ENCODE results near the gene DAZAP1. TPM values are rescaled to one million over a fixed set of nuclear protein-coding genes. Genes with fewer than 3 reads are reported as not detected.
A peak's percentile ranks its signal among the peaks of the same experiment; 100 is the strongest.

The DAZAP1 gene
- polyA plus RNA-seq = 56.4 to 99.2 TPM (median 71.6 TPM) in 3 replicates
- 75.7 TPM for polyA plus RNA-seq (2011; ENCODE audit: low read depth)
- polyA plus RNA-seq (2011; cell fraction: cytosol; rRNA removed) = 33.6 and 50.2 TPM in 2 replicates
- polyA plus RNA-seq (2011; cell fraction: nucleus; rRNA removed) = 72.0 and 80.3 TPM in 2 replicates
- 35.2 and 91.1 TPM in 2 replicates for polyA plus RNA-seq (2012; ENCODE audit: low replicate concordance)
- 24.9 to 70.2 TPM (median 27.3 TPM) in 3 replicates for polyA minus RNA-seq
- polyA minus RNA-seq (2011; cell fraction: cytosol; rRNA and poly(A)+ RNA removed) = 40.5 TPM
- 20.7 and 38.5 TPM in 2 replicates for polyA minus RNA-seq (2011; cell fraction: nucleus; rRNA and poly(A)+ RNA removed)

DNA sequence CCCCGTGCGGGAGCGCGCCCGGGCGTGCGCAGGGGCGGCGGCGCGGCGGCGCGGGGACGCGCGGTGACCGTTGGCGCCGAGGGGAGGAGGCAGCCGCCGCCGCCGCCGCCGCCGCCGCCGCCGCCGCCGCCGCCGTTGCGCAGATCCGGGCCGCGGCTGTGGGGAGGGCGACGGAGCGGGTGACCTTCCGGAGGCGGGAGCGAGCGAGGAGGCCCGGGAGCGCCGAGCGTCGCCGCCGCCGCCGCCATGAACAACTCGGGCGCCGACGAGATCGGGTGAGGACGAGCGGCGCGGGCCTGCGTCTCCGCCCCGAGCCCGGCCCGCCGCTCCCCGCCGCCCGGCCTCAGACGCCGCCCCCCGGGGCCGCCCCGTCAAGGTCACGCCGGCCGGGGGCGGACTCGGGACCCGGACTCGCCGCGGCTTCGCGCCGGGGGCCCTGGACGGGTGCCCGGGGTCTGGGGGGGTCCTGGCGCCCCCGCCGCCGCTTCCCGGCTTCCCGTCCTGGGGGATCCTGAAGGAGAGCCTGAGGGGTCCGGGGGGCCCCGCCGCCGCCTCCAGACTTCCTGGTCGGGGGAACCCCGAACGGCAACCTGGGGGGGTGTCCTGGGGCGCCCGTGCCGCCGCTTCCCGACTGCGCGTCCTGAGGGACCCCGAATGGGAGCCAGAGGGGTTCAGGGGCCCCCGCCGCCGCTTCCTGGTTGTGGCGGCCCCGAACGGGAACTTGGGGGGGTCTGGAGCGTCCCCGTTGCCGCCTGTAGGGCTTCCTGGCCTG, at the start of gene DAZAP1:
DAZAP1 (plus strand) TSS at position 59 of the 772 bp plus-strand sequence; CDS start at position 247, 188 bp downstream.
- peaks cover 38% of the 10 kb centered on the region for H3K4me1 ChIP-seq (ENCODE audit: control insufficient read depth, extremely low read depth, insufficient read depth, low read length)
- no peaks in the 10 kb centered on the region for H3K27me3 ChIP-seq (ENCODE audit: control insufficient read depth, extremely low read depth, insufficient read depth, low read length)
- peaks cover 50% of the 10 kb centered on the region for H3K79me2 ChIP-seq (ENCODE audit: control insufficient read depth, insufficient read depth, low read length)
- H3K4me3 ChIP-seq (ENCODE audit: control insufficient read depth in 2 of 3, extremely low read depth in 1 of 3, insufficient read depth in 2 of 3, low read depth in 1 of 3, low read length in 3 of 3) = peak within 1 kb of the TSS; percentile 75 to 79 (median 77)
- peak within 1 kb of the TSS; percentile 86 for H3K27ac ChIP-seq (ENCODE audit: control insufficient read depth, insufficient read depth, low read length)
- no peaks in the 10 kb centered on the region for H3K9me3 ChIP-seq (ENCODE audit: control insufficient read depth, low read depth, low read length)
- peaks cover 39% of the 10 kb centered on the region for H4K20me1 ChIP-seq (ENCODE audit: control insufficient read depth, extremely low read depth, insufficient read depth, low read length)
- DNase-seq (ENCODE audit: low read depth, low spot score) (no peak), FAIRE-seq (no peak)
- peaks cover 2% of the 10 kb centered on the region for H3K9me1 ChIP-seq (ENCODE audit: control insufficient read depth, extremely low read depth, insufficient read depth, low read length)
- H3K36me3 ChIP-seq (ENCODE audit: control insufficient read depth in 2 of 2, extremely low read depth in 1 of 2, insufficient read depth in 2 of 2, low read length in 2 of 2) = peaks cover 4 to 14% of the 10 kb centered on the region in 2 experiments
- H2AFZ ChIP-seq (ENCODE audit: control insufficient read depth, low read length) = peak within 1 kb of the TSS; percentile 66
- dilution Hi-C loops (cut with MboI; ENCODE audit: extremely low pct_ligation_motif_present, low sequenced_read_pairs) = no loop called here
- H3K9ac ChIP-seq (ENCODE audit: control insufficient read depth, extremely low read depth, insufficient read depth, low read length) = peak within 1 kb of the TSS; percentile 95
- peak within 1 kb of the TSS; percentile 88 for H3K4me2 ChIP-seq (ENCODE audit: control insufficient read depth, extremely low read depth, insufficient read depth, low read depth, low read length)
- TF ChIP-seq EZH2 (IDR thresholded peaks at IDR 0.05; ENCODE audit: low read length) = no peak
- TF ChIP-seq, protein P1, sequence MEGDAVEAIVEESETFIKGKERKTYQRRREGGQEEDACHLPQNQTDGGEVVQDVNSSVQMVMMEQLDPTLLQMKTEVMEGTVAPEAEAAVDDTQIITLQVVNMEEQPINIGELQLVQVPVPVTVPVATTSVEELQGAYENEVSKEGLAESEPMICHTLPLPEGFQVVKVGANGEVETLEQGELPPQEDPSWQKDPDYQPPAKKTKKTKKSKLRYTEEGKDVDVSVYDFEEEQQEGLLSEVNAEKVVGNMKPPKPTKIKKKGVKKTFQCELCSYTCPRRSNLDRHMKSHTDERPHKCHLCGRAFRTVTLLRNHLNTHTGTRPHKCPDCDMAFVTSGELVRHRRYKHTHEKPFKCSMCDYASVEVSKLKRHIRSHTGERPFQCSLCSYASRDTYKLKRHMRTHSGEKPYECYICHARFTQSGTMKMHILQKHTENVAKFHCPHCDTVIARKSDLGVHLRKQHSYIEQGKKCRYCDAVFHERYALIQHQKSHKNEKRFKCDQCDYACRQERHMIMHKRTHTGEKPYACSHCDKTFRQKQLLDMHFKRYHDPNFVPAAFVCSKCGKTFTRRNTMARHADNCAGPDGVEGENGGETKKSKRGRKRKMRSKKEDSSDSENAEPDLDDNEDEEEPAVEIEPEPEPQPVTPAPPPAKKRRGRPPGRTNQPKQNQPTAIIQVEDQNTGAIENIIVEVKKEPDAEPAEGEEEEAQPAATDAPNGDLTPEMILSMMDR (optimal IDR thresholded peaks at IDR 0.05 in 1 of 3, IDR thresholded peaks at IDR 0.05 in 1 of 3, conservative IDR thresholded peaks at IDR 0.05 in 1 of 3; ENCODE audit: extremely low read depth in 1 of 3, insufficient read depth in 2 of 3, low read length in 3 of 3) = no peak

DNA sequence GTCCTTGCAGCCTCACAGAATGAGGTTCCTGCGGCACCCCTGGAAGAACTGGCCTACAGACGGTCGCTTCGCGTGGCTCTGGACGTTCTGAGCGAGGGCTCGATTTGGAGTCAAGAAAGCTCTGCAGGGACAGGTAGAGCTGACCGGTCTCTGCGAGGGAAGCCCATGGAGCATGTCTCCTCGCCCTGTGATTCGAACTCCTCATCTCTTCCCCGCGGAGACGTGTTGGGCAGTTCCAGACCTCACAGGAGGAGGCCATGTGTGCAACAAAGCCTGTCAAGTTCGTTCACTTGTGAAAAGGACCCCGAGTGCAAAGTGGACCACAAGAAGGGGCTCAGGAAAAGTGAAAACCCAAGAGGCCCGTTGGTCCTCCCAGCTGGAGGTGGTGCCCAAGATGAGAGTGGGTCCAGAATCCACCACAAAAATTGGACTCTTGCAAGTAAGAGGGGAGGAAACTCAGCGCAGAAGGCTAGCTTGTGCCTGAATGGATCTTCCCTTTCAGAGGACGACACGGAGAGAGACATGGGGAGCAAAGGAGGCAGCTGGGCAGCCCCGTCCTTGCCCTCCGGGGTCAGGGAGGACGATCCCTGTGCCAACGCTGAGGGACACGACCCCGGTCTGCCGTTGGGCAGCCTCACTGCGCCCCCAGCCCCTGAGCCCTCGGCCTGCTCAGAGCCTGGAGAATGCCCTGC, 47.1 kb upstream of the DAZAP1 start:
- DNase-seq (ENCODE audit: low read depth, low spot score) (no peak), FAIRE-seq (no peak)
- Histone ChIP-seq H3K9me3 (ENCODE audit: control insufficient read depth, low read depth, low read length) (no peaks in the 10 kb centered on the region), H3K36me3 (ENCODE audit: control insufficient read depth in 2 of 2, extremely low read depth in 1 of 2, insufficient read depth in 2 of 2, low read length in 2 of 2) (peaks cover 25 to 39% of the 10 kb centered on the region in 2 experiments), H4K20me1 (ENCODE audit: control insufficient read depth, extremely low read depth, insufficient read depth, low read length) (no peaks in the 10 kb centered on the region), H3K4me3 (ENCODE audit: control insufficient read depth in 2 of 3, extremely low read depth in 1 of 3, insufficient read depth in 2 of 3, low read depth in 1 of 3, low read length in 3 of 3) (no peak overlapping the region), H3K79me2 (ENCODE audit: control insufficient read depth, insufficient read depth, low read length) (peaks cover 5% of the 10 kb centered on the region), H3K9me1 (ENCODE audit: control insufficient read depth, extremely low read depth, insufficient read depth, low read length) (peaks cover 3% of the 10 kb centered on the region), H3K4me2 (ENCODE audit: control insufficient read depth, extremely low read depth, insufficient read depth, low read depth, low read length) (peak overlapping the region; percentile 69), H2AFZ (ENCODE audit: control insufficient read depth, low read length) (no peak overlapping the region), H3K9ac (ENCODE audit: control insufficient read depth, extremely low read depth, insufficient read depth, low read length) (no peak overlapping the region), H3K27me3 (ENCODE audit: control insufficient read depth, extremely low read depth, insufficient read depth, low read length) (no peaks in the 10 kb centered on the region), H3K4me1 (ENCODE audit: control insufficient read depth, extremely low read depth, insufficient read depth, low read length) (peaks cover 25% of the 10 kb centered on the region), H3K27ac (ENCODE audit: control insufficient read depth, insufficient read depth, low read length) (no peak overlapping the region)
- dilution Hi-C loops (cut with MboI; ENCODE audit: extremely low pct_ligation_motif_present, low sequenced_read_pairs) = no loop called here
- TF ChIP-seq, protein P1 (optimal IDR thresholded peaks at IDR 0.05 in 1 of 3, IDR thresholded peaks at IDR 0.05 in 1 of 3, conservative IDR thresholded peaks at IDR 0.05 in 1 of 3; ENCODE audit: extremely low read depth in 1 of 3, insufficient read depth in 2 of 3, low read length in 3 of 3) = no peak

Measured in keratinocyte (primary cell).